ENCODE results near the gene CYP2U1. TPM values are rescaled to one million over a fixed set of nuclear protein-coding genes. Genes with fewer than 3 reads are reported as not detected.

The CYP2U1 gene
- total RNA-seq, 1 experiment from 2014 or later = 0.82 TPM

DNA sequence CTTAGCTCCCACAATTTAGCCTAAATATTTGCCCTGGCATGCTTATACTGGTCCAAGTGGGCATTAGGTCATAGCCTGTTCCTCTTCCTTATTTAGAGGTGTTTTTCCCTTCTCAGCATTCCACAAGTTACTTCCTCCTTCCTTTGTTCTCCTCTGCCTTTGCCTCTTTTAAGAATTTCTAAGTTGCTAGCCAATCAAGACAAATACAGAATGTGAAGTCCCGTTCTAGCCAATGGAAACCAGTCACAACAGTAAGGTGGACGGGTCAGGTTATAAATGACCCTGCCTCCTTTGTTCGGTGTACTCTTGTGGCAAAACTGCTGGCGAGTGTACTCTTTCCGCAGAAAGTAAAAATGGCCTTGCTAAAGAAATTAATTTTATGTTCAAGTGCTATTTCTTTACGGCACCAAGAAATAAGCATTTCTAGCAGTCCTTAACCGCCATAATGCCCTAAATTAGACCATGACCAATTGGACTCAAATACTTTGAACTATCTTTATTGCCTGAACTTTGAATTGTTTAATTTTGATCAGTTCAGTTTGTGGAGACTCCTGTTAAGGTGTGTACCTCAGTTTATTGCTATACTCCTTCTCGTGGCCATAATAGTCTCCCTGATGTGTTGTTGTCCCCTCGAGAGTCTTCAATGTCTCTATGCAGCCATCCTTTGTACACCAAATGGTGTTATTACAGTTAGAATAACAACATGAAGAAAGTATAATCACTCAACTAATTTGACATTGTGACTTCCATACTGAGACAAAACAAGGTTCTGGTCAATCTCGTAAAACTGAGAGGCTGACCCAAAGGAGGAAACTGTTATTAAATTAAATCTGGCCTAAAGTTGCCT lies 56.8 kb downstream of the CYP2U1 start:
- no peaks in the 10 kb centered on the region for H3K9me3 ChIP-seq (ENCODE audit: low read depth, low read length, poor library complexity, severe bottlenecking)
- no peak overlapping the region for H3K4me3 ChIP-seq (ENCODE audit: low read depth, low read length, poor library complexity, severe bottlenecking)
- H3K27me3 ChIP-seq (replicated peaks; ENCODE audit: insufficient read depth, low read depth, low read length, poor library complexity) = no peaks in the 10 kb centered on the region
- ChIA-PET POLR2A (ENCODE audit: low non-redundant PET) (no interaction called here), CTCF (no interaction called here)
- H3K36me3 ChIP-seq (ENCODE audit: insufficient read depth, low read length, poor library complexity, severe bottlenecking) = no peaks in the 10 kb centered on the region
- intact Hi-C loops (cut with micrococcal nuclease; ENCODE audit: unreplicated experiment) = no loop called here
- DNase-seq (ENCODE audit: low spot score) = no peak
- BruUV-seq (replicated peaks) = no TSS peak
- H3K4me1 ChIP-seq (ENCODE audit: insufficient read depth, low read length, poor library complexity, severe bottlenecking) = peaks cover 22% of the 10 kb centered on the region
- H3K27ac ChIP-seq (ENCODE audit: low read depth, low read length, poor library complexity, severe bottlenecking) = no peak overlapping the region
- TF ChIP-seq, protein P1, sequence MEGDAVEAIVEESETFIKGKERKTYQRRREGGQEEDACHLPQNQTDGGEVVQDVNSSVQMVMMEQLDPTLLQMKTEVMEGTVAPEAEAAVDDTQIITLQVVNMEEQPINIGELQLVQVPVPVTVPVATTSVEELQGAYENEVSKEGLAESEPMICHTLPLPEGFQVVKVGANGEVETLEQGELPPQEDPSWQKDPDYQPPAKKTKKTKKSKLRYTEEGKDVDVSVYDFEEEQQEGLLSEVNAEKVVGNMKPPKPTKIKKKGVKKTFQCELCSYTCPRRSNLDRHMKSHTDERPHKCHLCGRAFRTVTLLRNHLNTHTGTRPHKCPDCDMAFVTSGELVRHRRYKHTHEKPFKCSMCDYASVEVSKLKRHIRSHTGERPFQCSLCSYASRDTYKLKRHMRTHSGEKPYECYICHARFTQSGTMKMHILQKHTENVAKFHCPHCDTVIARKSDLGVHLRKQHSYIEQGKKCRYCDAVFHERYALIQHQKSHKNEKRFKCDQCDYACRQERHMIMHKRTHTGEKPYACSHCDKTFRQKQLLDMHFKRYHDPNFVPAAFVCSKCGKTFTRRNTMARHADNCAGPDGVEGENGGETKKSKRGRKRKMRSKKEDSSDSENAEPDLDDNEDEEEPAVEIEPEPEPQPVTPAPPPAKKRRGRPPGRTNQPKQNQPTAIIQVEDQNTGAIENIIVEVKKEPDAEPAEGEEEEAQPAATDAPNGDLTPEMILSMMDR (conservative IDR thresholded peaks at IDR 0.05; ENCODE audit: low read depth, low read length) = no peak
- TF ChIP-seq EZH2 (IDR thresholded peaks at IDR 0.05; ENCODE audit: borderline replicate concordance, low read depth, low read length, poor library complexity, severe bottlenecking) = no peak

DNA sequence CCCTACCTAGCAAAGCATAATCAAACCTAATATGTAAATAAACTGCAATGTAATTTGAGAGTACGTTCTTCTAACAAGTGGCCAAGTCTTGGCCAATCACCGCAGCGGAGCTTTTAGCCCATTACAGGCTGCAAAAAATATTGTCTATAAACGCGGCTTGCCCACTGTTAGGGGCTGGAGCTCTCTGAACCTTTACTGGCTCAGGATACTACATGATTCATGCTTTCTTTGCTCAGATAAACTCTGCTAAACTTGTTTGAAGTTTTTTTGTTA lies 57.4 kb downstream of the CYP2U1 start:
- ChIA-PET POLR2A (ENCODE audit: low non-redundant PET) (no interaction called here), CTCF (no interaction called here)
- no peak overlapping the region for H3K4me3 ChIP-seq (ENCODE audit: low read depth, low read length, poor library complexity, severe bottlenecking)
- no TSS peak for BruUV-seq (replicated peaks)
- DNase-seq (ENCODE audit: low spot score) = no peak
- intact Hi-C loops (cut with micrococcal nuclease; ENCODE audit: unreplicated experiment) = no loop called here
- H3K9me3 ChIP-seq (ENCODE audit: low read depth, low read length, poor library complexity, severe bottlenecking) = no peaks in the 10 kb centered on the region
- H3K36me3 ChIP-seq (ENCODE audit: insufficient read depth, low read length, poor library complexity, severe bottlenecking) = no peaks in the 10 kb centered on the region
- no peaks in the 10 kb centered on the region for H3K27me3 ChIP-seq (replicated peaks; ENCODE audit: insufficient read depth, low read depth, low read length, poor library complexity)
- no peak overlapping the region for H3K27ac ChIP-seq (ENCODE audit: low read depth, low read length, poor library complexity, severe bottlenecking)
- H3K4me1 ChIP-seq (ENCODE audit: insufficient read depth, low read length, poor library complexity, severe bottlenecking) = peaks cover 28% of the 10 kb centered on the region
- TF ChIP-seq, protein P1 (conservative IDR thresholded peaks at IDR 0.05; ENCODE audit: low read depth, low read length) = no peak
- no peak for TF ChIP-seq EZH2 (IDR thresholded peaks at IDR 0.05; ENCODE audit: borderline replicate concordance, low read depth, low read length, poor library complexity, severe bottlenecking)

DNA sequence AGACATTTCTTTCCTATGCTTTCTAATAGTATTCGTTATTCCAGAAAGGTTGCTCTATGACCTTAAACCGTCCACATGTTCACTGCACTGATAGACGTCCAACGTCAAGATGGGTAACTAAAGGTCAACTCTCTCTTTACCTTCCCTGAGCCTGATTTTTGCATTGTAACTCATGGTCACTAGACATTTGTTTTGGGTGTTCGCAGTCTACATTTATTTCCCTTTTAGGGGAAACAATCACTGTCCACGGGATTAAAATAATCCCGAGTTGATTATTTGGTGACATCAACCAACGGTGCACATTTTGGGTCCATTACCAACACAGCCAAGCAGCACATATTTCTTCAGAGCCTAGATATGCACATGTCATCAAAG lies 57.8 kb downstream of the CYP2U1 start:
- POLR2A ChIA-PET (ENCODE audit: low non-redundant PET) = no interaction called here

More for the DNA sequence above, 57.8 kb downstream of the CYP2U1 start:
- no peaks in the 10 kb centered on the region for H3K9me3 ChIP-seq (ENCODE audit: low read depth, low read length, poor library complexity, severe bottlenecking)
- BruUV-seq (replicated peaks) = no TSS peak
- CTCF ChIA-PET = no interaction called here
- peak overlapping the region; percentile 92 for H3K27ac ChIP-seq (ENCODE audit: low read depth, low read length, poor library complexity, severe bottlenecking)
- H3K4me3 ChIP-seq (ENCODE audit: low read depth, low read length, poor library complexity, severe bottlenecking) = peak overlapping the region; percentile 77
- TF ChIP-seq EZH2 (IDR thresholded peaks at IDR 0.05; ENCODE audit: borderline replicate concordance, low read depth, low read length, poor library complexity, severe bottlenecking) = no peak
- TF ChIP-seq, protein P1 (conservative IDR thresholded peaks at IDR 0.05; ENCODE audit: low read depth, low read length) = no peak
- no peak for DNase-seq (ENCODE audit: low spot score)
- H3K4me1 ChIP-seq (ENCODE audit: insufficient read depth, low read length, poor library complexity, severe bottlenecking) = peaks cover 29% of the 10 kb centered on the region
- no peaks in the 10 kb centered on the region for H3K36me3 ChIP-seq (ENCODE audit: insufficient read depth, low read length, poor library complexity, severe bottlenecking)
- intact Hi-C loops (cut with micrococcal nuclease; ENCODE audit: unreplicated experiment) = no loop called here
- no peaks in the 10 kb centered on the region for H3K27me3 ChIP-seq (replicated peaks; ENCODE audit: insufficient read depth, low read depth, low read length, poor library complexity)

All from A673 (cell line).